ENCODE measurements around the gene XPR1. TPM values are rescaled to one million over a fixed set of nuclear protein-coding genes. Genes with fewer than 3 reads are reported as not detected.

Gene XPR1
- total RNA-seq, 1 experiment from 2014 or later = 36.1 TPM

DNA sequence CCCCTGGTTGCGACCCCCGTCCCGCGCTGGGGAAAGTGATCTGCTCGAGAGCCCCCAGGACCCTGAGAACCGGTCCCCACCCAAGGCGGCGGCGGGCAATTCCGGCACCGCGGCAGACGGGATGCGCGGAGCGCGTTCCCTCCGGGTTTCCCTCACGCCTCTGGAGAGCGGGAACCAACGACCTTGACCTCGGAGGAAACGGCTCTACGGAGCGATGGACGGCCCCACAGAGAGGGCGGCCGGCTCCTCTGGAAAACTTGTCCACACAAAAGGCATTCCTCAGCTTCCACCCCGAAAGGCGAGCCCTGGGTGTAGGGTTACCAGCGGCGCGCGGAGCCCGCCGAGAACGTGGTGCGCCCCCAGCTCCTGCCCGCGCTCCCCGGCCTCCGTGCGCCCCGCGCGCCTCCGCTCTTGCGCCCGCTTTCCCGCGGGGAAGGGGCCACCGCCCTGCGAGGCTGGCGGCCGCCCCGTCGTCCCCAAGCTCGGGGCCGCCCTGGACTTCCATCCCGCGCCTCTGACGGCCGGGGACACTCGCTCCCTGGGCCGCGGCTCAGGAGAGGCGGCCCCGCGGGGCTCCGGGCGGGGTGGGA is 280.5 kb downstream of the XPR1 start:
- BruUV-seq (replicated peaks) = no TSS peak
- Histone ChIP-seq H3K27ac (ENCODE audit: low read length) (no peak overlapping the region), H3K4me1 (ENCODE audit: control insufficient read depth, insufficient read depth, low read length) (peaks cover 3% of the 10 kb centered on the region; the same call in 1 of the 2 replicates), H3K36me3 (ENCODE audit: control insufficient read depth, insufficient read depth, low read length) (no peaks in the 10 kb centered on the region), H3K9me3 (ENCODE audit: control insufficient read depth, insufficient read depth, low read depth, low read length) (no peaks in the 10 kb centered on the region), H3K4me3 (ENCODE audit: low read depth in 2 of 2, low read length in 2 of 2) (peak overlapping the region; percentile 47 to 56), H3K27me3 (ENCODE audit: control insufficient read depth, insufficient read depth, low read length) (no peaks in the 10 kb centered on the region)
- TF ChIP-seq, protein P1, sequence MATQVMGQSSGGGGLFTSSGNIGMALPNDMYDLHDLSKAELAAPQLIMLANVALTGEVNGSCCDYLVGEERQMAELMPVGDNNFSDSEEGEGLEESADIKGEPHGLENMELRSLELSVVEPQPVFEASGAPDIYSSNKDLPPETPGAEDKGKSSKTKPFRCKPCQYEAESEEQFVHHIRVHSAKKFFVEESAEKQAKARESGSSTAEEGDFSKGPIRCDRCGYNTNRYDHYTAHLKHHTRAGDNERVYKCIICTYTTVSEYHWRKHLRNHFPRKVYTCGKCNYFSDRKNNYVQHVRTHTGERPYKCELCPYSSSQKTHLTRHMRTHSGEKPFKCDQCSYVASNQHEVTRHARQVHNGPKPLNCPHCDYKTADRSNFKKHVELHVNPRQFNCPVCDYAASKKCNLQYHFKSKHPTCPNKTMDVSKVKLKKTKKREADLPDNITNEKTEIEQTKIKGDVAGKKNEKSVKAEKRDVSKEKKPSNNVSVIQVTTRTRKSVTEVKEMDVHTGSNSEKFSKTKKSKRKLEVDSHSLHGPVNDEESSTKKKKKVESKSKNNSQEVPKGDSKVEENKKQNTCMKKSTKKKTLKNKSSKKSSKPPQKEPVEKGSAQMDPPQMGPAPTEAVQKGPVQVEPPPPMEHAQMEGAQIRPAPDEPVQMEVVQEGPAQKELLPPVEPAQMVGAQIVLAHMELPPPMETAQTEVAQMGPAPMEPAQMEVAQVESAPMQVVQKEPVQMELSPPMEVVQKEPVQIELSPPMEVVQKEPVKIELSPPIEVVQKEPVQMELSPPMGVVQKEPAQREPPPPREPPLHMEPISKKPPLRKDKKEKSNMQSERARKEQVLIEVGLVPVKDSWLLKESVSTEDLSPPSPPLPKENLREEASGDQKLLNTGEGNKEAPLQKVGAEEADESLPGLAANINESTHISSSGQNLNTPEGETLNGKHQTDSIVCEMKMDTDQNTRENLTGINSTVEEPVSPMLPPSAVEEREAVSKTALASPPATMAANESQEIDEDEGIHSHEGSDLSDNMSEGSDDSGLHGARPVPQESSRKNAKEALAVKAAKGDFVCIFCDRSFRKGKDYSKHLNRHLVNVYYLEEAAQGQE (IDR thresholded peaks at IDR 0.05; ENCODE audit: insufficient read depth in 1 of 2, low read depth in 2 of 2, low read length in 1 of 2) = no peak
- TF ChIP-seq POLR2AphosphoS5 (IDR thresholded peaks at IDR 0.05; ENCODE audit: low read depth, low read length) = no peak
- TF ChIP-seq, protein P2, sequence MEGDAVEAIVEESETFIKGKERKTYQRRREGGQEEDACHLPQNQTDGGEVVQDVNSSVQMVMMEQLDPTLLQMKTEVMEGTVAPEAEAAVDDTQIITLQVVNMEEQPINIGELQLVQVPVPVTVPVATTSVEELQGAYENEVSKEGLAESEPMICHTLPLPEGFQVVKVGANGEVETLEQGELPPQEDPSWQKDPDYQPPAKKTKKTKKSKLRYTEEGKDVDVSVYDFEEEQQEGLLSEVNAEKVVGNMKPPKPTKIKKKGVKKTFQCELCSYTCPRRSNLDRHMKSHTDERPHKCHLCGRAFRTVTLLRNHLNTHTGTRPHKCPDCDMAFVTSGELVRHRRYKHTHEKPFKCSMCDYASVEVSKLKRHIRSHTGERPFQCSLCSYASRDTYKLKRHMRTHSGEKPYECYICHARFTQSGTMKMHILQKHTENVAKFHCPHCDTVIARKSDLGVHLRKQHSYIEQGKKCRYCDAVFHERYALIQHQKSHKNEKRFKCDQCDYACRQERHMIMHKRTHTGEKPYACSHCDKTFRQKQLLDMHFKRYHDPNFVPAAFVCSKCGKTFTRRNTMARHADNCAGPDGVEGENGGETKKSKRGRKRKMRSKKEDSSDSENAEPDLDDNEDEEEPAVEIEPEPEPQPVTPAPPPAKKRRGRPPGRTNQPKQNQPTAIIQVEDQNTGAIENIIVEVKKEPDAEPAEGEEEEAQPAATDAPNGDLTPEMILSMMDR (IDR thresholded peaks at IDR 0.05) = no peak
- TF ChIP-seq TCF7L2 (IDR thresholded peaks at IDR 0.05; ENCODE audit: low read depth, low read length) = no peak
- TF ChIP-seq SIN3A (IDR thresholded peaks at IDR 0.05; ENCODE audit: borderline replicate concordance, insufficient read depth, low read depth, low read length) = no peak
- ATAC-seq = peak; percentile 60
- ChIA-PET CTCF (no interaction called here), POLR2A (no interaction called here)
- in situ Hi-C loops (cut with HindIII; ENCODE audit: low pct_unique_long_range_greater_than_20kb, low sequenced_read_pairs) = no loop called here
- DNase-seq (ENCODE audit: low read depth, low spot score) = no peak
- intact Hi-C loops (cut with micrococcal nuclease; ENCODE audit: unreplicated experiment) = no loop called here

GRCh38 chr1:180912801-180913565 is 281.2 kb downstream of the XPR1 start, which contains the start of gene KIAA1614:
TSS of gene KIAA1614 (plus strand) at chr1:180912897. CDS start at chr1:180913244, 347 bp downstream.
- no TSS peak for BruUV-seq (replicated peaks)
- intact Hi-C loops (cut with micrococcal nuclease; ENCODE audit: unreplicated experiment) = no loop called here
- DNase-seq (ENCODE audit: low read depth, low spot score) = no peak

More at GRCh38 chr1:180912801-180913565, 281.2 kb downstream of the XPR1 start, which contains the start of gene KIAA1614:
- peak; percentile 69 for ATAC-seq
- Histone ChIP-seq H3K36me3 (ENCODE audit: control insufficient read depth, insufficient read depth, low read length) (no peaks in the 10 kb centered on the region), H3K4me1 (ENCODE audit: control insufficient read depth, insufficient read depth, low read length) (peaks cover 3% of the 10 kb centered on the region; the same call in 1 of the 2 replicates), H3K27me3 (ENCODE audit: control insufficient read depth, insufficient read depth, low read length) (no peaks in the 10 kb centered on the region), H3K27ac (ENCODE audit: low read length) (no peak within 1 kb of the TSS), H3K4me3 (ENCODE audit: low read depth in 2 of 2, low read length in 2 of 2) (peak within 1 kb of the TSS; percentile 47 to 56), H3K9me3 (ENCODE audit: control insufficient read depth, insufficient read depth, low read depth, low read length) (no peaks in the 10 kb centered on the region)
- in situ Hi-C loops (cut with HindIII; ENCODE audit: low pct_unique_long_range_greater_than_20kb, low sequenced_read_pairs) = no loop called here
- TF ChIP-seq TCF7L2 (IDR thresholded peaks at IDR 0.05; ENCODE audit: low read depth, low read length) = no peak
- TF ChIP-seq SIN3A (IDR thresholded peaks at IDR 0.05; ENCODE audit: borderline replicate concordance, insufficient read depth, low read depth, low read length) = no peak
- TF ChIP-seq, protein P1 (IDR thresholded peaks at IDR 0.05; ENCODE audit: insufficient read depth in 1 of 2, low read depth in 2 of 2, low read length in 1 of 2) = no peak
- TF ChIP-seq, protein P2 (IDR thresholded peaks at IDR 0.05) = no peak
- no peak for TF ChIP-seq POLR2AphosphoS5 (IDR thresholded peaks at IDR 0.05; ENCODE audit: low read depth, low read length)
- ChIA-PET POLR2A (interaction anchor here (0.7 kb wide), 1 partner anchor 60 kb away, joined by 18 read pairs; no protein-coding TSS in a partner anchor), CTCF (no interaction called here)
